HCEC 1CT (cell line): ENCODE measurements around the gene CDKAL1.
A peak's percentile ranks its signal among the peaks of the same experiment; 100 is the strongest.

Experiments used
- DNase-seq: peaks from one replicate; pipeline ENCODE4 v3.0.0-alpha.2; 2017

Gene CDKAL1

DNA sequence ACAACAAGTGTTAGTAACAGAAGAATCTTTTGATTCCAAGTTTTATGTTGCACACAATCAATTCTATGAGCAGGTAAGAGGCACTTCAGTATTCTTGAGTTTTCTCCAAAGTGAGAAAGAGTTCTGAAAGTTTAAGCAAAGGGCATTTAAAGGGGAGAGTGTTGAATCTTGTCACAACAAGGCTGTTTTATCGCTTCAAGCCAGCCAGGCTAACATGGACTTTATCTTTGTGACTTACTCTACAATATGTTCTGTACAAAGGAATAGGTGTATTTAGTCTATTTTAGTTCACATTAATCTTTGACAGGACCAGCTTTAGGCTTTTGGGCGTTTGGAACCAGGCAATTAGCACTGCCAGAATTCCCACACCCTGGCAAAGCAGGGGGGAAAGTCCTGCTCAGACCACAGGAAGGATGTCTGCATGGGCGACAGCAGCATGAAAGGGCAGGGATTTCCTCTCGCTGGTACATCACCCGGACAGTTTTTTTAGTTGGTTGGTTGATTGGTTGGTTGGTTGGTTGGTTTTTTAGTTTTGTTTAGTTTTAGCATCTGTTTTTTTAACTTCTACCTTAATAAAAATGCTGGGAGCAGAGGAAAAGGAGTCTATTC, 663.9 kb downstream of the CDKAL1 start:
- no peak for DNase-seq

DNA sequence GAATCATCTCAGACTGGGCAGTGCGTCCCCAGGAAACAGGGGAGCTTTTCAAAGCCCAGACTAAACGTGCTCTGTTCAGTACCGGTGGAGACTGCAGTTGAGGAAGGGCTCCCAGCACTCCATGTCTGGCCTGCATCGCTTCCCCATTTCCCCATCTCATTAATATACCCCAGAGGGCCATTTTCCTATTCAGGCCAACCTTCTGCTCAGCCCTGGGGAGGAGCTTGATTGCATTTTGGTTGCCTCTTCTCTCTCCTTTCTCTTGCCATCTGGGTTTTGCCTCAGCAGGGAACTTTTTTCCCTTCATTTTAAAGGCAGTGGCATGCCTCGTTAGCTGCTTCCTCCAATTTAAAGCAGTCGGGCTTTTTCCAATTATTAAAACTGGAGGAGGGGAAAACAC, 665.0 kb downstream of the CDKAL1 start:
- no peak for DNase-seq

DNA sequence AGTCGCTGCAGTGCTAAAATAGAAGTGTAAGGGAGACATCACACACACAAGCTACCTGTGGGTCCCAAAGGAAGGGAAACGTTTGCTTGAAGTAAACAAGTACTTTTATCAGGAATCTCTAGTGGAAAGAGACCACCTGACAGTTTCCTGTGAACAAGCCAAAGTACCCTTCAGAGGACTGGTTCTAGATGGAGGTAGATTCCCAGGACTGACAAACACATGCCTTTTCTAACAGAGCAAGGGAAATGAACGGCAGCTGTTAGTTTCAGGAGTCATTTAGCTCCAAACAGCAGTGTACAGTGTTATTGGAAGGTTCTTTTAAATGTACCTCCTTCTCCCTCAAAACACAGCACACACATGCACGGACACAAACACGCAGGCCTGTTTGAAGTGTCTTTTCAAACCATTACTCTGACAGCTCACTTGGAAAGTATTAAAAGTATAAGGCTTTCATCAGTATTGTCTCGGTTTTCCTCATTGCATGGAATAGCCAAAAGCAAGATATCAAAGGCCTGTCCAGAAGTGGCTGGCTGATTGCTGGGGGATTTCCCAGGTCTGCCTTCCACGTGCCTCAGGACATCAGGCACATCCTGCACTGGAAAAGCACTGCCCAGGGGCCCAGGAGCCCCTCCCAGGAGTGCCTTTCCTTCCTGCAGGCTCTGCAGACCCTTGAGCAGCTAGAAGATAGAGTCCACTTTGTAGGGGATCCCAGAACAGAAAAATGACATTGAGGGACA, 666.0 kb downstream of the CDKAL1 start:
- no peak for DNase-seq

DNA sequence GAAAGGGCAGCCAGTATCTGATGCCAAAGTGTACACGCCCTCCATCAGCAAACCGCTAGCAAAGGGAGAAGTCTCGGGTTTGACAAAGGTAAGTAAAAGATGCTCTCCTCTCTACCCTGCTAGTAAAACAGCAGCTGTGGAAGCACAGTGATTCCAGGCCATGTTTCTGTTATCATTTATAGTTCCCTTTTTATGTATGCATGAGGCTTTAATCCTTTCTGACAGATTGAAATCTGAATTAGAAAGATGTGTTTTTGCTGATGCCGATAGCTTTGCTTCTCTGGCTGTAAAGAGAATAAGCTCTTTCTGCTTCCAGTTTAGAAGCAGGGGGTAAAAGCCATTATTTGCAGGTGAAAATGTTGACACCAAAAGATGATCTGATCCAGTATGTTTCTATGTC, 666.9 kb downstream of the CDKAL1 start:
- no peak for DNase-seq

DNA sequence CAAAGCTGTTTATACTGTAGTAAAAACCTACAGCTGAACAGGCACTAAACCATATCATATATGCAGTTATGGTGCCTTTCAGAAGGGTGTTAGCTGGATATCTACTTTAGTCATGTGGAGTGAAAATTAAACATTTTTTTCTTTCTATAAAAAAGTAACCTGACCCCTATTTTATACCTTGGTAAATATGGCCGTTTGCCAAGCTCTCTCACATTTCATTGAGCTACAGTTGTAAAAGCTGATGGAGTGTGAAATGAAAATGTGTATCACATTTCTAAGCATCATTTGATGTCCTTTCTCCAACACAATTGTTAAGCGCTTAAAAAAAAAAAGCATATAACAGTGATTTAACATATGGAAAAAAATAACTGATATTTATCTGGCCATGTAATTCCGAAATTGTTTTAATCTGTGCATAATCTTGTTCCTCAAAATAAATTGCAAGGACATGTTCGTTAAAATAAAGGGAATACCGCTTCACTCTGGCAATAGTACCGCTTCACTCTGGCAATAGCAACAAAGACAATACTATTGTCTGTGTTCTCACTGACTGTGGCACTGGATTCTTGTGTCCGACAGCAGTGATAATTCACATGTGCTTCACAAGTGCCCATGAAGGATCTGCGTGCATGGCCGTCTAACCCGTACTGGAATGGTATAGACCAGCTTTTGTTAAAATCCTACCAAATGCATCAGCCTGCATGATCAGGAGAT, 667.5 kb downstream of the CDKAL1 start:
- DNase-seq = no peak

DNA sequence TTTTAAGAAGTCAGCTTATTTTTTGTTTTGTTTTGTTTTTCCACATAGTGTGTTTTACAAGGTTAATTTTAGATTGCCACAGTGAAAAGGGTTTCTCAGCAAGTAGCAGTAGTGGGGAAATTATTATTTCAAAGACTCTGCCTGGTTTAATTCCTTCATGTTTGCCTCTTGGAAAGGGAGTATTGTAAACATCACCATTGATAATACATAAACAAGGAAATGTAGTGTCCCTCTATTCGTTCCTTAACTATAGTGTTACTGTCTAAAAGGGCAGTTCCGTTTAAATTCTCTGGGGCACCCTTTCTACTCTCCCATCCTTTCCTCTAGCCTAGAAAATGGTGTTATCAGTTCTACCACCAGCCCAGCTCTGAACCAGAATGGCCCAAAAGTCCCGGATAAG, 668.3 kb downstream of the CDKAL1 start:
- DNase-seq = no peak

DNA sequence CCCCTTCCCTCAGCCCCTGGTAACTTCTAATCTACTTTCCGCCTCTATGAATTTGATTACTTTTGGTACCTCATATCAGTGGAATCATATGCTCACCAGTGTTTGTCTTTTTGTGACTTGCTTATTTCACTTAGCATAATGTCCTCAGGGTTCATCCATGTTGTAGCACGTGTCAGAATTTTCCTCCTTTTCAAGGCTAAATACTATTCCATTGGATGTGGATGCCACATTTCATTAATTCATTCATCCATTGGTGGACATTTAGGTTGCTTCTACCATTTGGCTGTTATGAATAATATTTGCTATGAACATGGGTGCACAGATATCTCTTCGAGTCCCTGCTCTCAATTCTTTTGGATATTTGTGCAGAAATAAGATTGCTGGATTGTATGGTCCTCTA, 670.7 kb downstream of the CDKAL1 start:
- no peak for DNase-seq

DNA sequence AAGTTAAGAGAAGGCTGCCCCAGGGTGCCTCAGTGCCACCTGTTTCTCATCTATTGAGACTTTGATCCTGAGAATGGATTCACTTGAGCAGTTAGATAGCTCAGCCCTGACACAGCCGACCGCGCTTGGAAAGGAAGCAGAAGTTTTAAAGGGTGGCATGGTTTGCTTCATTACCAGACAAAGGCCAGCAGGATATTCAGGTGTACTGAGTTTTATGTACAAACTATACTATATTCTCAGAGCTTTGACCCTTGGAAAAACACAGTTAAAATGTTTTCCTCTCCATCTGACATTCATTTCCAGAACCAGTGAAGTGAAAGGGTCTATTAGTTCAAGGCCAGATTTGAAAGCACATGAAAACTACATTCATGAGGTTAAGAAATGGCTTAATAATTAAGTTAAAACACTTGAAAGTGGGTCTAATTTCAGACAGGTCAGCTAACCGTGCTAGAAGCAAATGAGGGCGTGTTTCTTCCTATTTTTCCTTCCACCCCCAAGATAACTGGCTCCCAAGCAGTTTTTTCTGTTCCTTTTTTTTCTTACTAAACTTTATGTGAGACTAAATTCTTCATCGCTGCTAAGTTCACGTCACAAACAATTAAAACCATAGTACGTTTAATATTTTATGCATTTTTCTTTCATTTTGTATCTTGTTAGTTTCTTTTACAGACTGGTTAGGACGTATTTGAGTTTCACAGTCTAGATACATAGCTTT, 674.0 kb downstream of the CDKAL1 start:
- no peak for DNase-seq

DNA sequence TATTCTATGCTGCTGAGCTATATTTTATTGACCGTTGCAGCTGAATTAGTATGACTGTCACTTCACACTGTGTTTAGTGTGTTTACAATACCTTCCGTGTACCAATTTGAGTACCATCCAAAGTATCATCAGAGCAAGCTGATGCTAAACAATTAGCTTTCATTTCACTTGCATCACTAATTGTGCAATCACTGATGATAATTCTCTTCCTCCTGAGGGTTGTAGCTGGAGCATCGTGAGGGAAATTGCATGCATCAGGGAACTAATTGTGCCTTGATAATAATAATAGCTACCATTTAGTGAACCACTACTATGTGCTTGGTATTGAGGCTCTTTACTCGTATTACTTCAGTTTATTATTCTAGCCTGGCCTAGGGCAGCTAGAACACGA, 674.5 kb downstream of the CDKAL1 start:
- DNase-seq = no peak

DNA sequence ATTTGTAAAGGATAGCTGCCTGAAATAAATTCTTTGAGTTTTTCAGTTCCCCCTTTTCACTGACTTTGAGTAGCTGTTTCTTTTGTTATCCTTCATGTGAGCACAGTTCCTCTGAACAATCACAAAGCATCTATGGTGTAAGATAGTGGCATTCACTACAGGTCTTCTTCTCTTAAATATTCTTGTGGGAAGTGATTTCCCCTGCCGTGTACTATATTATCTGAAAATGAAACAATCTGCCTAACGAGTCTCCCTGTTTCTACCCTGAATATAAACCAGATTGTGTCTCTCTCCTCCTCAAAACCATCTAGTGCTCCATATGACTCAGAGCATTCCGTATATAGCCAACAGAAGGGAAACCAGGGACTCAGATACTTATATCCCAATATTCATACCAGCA, 679.2 kb downstream of the CDKAL1 start:
- no peak for DNase-seq

DNA sequence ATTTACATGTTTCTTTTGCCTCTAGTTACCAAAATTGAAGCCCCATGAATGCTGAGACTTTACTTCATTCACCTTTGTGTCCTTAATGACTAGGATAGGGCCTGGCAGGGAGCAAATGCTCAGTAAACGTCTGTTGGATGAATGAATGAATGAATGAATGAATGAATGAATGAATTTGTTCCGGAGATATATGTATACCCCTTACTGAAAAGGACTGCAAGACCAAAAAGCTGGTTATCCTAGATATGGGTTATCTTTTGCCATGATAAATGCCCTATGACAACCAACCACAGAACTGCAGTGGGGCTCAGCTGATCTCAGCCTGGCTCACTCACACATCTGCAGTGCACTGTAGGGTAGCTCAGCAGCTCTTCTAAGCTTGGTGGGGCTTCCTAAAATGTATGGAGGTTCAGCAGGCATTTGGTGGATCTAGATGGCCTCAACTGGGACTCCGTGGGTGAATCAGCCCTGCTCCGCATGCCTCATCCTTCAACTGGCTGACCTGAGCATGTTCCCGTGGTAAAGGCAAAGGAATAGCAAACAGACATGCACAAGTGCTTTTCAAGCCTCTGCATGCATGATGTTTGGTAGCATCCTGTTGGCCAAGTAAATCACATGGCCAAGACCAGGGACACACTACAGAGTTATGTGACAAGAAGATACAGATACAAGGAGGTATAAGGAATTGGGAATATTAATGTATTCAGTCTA, 680.6 kb downstream of the CDKAL1 start:
- DNase-seq = no peak

DNA sequence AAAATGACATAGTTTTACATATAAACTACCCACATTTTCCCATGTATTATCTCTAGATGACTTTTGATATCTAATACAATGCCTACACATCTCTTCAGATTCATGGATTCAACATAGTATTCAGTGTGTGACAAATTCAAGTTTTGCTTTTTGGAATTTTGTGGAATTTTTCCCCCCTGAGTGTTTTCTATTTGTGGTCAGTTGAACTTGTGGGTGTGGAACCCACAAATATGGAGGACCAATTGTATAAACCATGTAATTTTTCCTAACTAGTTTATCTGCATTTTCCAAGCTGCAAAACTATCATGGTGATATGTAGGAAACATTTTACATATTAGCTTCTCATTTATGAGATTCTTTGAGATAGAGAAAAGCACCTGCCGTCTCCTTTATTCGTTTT, 685.0 kb downstream of the CDKAL1 start:
- no peak for DNase-seq

DNA sequence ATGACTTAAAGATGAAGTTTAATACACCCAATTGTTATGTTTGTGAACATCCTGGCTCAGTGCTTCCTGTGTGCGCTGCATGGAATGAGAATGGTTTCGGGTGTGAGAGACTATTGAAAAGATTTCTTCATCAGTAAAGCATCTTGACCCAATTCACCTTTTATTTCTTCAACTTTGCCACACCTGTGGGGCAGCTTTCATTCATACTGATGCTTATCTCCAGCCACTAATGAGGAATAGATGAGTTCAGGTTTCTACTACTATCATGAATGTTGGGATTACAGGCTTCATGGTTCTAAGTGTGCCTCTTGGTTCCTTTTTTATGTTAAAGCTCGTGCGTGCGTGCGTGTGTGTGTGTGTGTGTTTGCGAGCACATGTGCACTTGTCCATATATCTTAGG, 685.6 kb downstream of the CDKAL1 start:
- DNase-seq = no peak

DNA sequence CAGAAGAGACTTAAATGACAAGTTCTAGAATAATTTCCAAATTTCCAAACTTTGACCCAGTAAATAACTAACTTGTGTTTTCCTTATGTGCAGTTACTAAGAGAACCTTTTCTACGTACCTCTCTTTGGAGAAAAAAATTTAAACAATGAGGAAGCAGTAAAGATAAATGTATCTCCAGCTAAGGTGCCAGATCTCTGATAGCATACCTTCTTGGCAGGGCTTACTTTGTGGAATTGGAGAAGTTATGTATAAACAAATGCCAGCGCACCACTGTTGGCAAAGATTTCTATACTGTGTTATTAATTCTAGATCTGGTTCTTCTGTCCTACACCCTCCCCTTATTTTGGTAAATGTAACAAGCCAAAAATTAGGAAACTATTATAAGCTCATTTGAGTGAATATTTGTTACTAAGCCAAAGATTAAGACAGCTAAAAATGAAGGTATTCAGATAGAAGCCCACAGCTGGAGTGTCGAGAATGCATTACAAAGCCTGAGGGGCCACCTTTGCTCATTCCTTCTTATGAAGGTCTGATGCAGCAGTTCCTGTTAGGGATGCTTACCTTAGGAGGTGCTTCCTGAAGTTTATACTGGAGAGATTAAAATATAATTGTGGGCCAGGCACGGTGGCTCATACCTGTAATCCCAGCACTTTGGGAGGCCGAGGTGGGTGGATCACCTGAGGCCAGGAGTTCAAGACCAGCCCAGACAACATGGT, 686.2 kb downstream of the CDKAL1 start:
- DNase-seq = no peak

DNA sequence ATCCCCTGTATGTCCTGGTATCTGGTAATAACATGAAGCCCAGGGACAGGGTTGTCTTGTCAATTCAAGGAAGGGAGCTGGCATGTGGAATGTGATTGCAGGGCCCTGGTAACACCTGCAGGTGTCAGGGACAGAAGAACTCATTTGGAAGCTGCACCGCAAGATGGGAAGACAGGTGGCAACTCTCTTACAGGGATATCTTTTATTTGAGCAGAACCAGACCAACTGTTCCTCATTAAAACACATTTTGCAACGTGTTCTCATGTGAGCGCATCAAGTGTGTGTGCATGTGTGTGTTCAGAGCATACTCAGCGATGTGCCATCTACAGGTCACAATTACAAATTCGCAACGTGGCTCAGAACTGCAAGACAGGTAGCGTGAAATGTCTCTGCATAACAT, 688.4 kb downstream of the CDKAL1 start:
- DNase-seq = no peak

DNA sequence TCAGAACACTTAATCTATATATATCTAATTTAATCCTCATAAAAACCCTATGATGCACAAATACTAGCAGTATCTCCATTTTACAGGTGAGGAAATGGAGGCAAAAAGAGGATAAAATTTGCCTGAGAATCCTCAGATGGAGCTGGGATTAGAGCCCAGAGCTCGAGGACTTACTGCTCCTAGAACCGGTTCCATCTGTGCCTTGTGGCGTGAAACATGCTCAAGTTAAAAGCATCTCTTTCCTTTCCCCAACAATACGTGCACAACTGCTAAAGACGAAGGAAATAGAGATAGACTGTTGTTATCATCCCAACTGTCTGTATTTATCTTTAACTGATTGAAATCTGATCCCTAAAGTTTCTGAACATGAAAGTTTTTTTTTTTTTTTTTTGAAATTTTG, 691.7 kb downstream of the CDKAL1 start:
- DNase-seq = no peak

DNA sequence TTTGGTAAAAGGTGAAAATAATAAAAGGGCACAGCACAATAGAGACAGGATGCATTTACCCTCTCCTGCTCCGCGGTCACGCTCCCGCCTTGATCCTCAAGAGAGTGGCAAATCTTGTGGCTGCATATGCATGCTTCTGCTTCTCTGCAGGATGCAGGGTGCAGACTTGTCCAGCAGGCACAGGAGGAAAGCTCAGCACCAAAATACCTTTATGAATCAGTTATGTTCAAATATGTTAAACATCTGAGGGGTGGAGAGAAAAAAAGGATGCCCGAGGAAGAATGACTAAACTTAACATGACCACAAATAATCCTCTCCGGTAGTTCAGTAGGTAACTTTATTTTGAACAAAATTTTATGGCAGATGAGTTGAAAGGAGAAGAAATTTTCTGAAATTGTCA, 693.2 kb downstream of the CDKAL1 start:
- peak; percentile 65 for DNase-seq

DNA sequence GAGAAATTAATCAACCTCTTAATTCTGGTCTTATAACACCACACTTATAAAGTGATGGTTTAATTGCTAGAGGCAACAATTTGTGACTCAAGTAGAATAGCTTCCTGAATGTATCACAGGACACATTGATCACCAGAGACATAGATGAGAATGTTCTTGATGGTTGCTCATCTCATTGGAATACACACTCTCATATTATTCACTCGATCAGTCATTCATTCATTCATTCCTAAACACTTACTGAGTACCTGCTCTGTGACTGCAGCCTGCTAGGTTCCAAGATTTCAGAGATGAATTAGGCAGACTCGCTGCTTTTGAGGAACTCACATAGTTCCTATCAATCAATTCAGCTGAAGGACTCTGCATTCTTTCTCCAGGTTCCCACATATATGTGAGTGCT, 694.2 kb downstream of the CDKAL1 start:
- peak; percentile 76 for DNase-seq

DNA sequence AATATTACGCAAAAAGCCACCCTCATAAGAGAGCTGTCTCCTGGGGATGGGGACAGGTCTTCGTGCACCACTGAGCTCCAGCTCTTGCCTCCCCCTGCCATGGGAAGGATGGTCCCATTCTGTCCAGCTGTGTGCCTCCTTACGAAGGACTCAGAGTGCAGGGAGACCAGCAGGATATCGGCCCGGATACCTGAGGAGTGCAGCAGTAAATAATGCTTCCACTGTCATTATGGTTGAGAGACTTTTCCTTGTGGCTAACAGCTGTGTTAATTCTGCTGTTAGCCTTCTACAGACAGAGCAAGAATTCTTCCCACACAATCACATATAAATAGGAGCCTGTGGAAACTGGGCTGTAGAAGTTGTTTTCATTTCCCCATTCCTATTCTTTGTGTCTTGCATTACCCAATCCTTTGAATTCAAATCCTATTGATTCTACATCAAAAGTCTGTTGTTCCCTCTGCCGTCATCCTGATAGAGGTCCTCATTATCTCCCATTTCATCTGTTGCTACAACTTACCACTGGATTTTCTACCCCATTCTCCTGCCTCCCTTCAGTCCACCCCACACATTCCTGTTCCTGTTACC, 694.7 kb downstream of the CDKAL1 start:
- DNase-seq = no peak

DNA sequence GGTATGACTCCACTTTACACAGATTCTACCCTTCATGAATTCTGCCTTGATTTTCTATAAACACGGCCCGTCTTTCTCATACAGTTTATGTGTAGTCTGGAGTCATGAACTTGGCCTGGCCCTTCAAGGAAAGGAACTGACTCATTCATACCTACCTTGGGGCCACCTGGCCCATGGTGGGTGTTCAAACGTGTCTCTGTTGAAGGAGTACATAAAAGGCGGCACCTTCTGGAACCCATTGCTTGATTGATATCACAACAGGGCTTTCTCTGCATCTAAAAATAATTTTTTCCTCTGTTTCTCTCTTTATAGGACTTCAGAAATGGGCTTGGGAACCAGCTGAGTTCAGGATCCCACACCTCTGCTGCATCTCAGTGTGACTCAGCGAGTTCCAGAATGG, 696.3 kb downstream of the CDKAL1 start:
- DNase-seq = no peak

DNA sequence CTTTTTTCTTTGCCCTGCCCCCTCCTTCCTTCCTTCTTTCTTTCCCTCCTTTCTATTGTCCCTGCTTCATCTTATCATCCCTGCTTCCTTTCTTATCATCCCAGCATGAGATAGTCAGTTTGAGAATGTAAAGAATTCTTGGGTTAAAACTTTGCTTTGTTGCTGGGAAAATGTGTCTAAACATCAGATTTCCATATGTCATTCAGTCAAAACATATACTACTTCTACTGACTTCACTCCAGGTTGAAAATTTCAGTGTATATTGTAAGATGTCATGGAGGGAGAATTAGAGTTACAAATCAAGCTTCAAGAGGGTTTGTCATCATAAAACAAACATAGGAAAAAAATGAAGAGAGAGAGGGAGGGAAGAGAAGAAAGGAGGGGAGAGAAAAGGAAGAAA, 700.9 kb downstream of the CDKAL1 start:
- DNase-seq = no peak

DNA sequence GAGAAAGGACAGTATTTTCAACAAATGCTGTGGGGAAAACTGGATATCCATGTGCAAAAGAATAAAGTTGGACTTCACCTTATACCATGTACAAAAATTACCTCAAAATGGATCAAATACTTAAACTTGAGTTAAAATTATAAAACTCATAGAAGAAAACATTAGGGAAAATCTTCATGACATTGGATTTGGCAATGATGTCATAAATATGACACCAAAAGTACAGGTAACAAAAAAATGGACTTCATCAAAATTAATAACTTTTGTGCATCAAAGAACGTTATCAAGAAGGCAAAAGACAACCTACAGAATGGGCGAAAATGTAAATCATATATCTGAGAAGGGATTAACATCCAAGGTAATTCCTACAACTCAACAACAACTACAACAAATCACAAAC, 704.0 kb downstream of the CDKAL1 start:
- no peak for DNase-seq
